HG02943 (cell line): ENCODE data around the gene PFDN6.
"Not testable (repeated sequence)": the region's sequence is repeated elsewhere in the genome, so short reads cannot be mapped to it uniquely, and the experiment has no call there.

ENCODE experiments used
- ATAC-seq: cut with Tn5 transposase; IDR thresholded peaks from one replicate; pipeline ENCODE4 v1.9.1; 2021; ENCODE audit warnings: mild to moderate bottlenecking, low read depth, moderate library complexity; ENCODE audit not compliant: unreplicated experiment

PFDN6 gene

DNA sequence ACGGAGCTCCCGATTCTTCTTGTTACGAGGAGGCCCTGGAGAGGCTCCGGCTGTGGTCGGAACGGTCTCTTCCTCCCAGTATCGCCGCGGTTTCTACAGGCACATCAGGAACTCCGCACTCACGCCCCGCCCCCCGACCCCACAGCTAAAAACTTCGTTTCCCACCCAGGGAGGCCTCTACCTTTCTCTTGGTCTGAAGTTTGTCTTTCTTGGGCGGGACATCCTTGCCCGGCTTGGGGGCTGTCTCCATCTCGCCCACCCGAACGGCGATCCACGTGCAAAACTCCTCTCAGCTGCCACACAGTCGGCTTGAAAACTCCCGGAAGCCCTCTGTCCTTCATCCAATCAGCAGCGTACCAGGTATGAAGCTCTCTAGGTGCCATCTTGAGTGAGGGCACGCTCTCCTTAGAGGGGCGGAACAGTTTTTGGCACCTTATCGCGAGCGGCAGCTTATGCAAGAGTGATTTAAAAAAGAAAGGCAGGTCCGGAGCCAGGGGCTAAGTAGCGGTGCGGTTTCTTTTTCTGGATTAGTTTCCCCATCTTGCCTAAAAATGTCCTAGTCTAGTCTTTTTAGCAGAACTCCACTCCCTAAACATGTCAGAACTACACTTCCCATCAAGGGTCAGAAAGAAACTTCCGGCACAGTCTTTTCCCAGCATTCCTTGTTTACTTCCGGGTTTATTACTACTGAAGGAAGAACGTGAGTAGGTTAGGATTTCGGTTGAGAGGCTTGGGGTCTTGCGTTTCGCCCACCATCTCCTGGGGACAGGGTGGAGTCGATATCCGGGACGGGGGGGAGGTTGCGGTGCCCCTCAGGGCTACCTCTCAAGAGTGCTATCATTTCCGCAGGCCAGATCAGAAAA is at the start of gene PFDN6, which contains the start of gene WDR46:
PFDN6 (plus strand) TSS at position 681 of the 863 bp plus-strand sequence. CDS start 256 bp downstream, outside the sequence.
WDR46 (minus strand) TSS at position 319 of the 863 bp plus-strand sequence; CDS start at position 250, 69 bp downstream.
- ATAC-seq = peak; percentile 80

DNA sequence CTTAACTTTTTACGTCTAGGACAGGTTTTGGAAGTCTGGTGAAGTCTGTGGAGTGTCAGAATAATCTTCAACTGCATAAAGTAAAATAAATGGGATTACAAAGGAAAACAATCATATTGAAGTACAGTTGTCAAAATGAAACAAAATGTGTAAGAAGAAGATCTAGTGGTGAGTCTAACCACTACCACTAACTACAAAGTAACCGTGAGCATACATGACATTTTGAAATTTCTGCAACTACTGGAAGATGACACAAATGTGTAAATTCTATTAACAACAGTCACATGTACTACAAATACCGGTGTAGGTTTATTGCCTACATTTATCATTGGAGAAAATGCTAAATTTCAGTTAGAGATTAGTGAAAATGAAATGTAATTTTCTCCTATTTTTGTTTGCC is 47.4 kb upstream of the PFDN6 start:
- ATAC-seq = no peak

DNA sequence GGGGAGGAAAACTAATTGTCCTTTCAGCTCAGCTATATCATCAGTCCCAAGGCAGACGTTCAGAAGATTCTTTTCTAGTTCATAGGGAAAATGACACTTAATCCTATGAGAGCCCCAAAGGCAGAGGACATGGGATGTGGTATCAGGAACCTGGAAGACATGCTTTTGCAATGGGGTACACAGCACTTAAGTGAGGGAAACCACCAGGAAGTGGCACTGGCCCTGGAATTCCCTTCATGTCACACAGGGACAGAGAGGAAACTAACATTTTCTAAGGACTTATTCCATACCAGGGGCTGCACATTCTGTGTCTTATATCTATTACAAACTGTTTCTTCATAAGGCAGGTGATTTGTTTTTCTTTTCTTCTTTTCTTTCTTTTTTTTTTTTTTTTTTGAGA is 45.9 kb upstream of the PFDN6 start:
- ATAC-seq = no peak

DNA sequence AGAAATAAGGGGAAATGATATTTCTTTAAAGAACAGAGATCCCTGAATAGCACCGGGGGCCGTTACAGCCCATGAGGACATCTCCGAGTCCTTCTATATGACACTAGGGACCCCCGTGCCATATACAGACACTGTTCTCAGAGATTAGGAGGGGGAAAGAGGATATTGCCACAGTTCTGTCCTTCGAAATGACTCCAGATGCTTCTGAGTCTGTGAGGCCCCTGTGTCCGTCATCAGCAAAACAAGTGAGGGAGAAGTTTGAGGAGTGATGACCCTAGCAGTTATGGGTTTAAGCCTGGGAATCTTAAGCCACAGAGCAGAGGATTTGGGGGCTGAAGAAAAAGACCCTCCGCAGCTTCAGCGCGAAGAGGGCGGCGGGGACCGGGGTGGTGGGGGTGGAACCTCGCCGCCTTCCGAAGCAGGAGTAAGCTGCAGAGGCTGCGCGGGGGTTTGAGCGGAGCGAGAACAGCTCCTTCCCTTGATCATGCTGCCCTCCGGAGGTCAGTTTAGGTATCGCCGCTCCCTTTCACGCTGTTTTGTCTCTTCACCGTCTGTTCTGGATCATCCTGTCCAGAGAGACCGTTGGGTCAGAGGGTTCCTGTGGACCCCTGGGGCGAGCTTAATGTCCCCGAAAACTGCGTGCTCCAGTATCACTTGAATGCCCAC is 41.3 kb upstream of the PFDN6 start:
- peak; percentile 41 for ATAC-seq

DNA sequence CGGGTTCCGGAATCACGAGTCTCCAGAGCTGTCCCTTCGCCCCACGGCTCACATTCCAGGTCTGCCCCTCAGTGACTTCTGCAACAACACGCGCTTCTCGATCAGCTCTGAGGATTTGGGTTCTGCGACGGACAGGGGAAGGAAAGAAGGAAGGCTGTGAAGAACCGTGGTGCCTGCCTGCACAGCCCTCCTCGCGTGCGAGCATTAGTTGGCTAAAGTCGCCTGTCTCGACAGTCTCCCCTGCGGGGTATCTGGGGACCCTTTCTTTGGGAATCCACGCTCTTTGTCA is 40.8 kb upstream of the PFDN6 start:
- ATAC-seq = no peak

DNA sequence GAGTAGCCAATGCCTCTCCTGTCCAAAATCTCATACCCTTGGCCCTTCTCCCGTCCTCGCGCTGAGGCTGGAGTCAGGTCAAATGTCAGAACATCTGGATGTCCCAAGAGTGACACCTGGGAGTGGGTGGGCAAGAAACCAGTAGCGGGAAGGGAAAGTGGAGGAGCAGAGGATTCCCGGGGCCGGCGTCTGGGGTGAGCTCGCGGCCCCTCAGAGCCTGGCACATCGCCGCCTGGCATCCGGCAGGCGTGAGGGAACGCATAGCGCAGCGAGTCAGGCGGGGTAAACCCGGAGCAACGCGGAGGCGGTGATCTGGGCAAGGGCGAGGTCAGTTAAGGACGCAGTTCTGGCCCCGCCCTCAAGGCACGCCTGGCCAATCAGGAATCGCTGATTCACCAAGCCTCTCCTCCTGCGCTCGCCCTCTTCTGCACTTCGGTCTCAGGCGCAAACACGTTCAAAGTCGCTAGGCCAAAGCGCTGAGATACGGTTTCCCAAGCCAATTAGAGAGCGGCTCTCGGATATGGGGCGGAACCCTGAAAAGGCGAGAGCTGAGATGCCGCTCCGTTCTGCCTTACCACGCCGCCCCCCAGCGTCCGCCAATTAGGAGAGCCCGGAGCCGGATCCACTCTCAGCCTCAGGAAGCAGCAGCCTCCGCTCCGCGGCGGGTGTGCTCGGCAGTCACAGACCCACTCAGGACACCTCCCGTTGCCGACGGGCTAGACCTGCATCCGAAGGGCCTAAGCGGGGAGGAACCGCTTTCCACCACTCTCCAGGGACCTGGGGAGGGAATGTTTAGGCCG is 40.3 kb upstream of the PFDN6 start:
- ATAC-seq = peak; percentile 80

DNA sequence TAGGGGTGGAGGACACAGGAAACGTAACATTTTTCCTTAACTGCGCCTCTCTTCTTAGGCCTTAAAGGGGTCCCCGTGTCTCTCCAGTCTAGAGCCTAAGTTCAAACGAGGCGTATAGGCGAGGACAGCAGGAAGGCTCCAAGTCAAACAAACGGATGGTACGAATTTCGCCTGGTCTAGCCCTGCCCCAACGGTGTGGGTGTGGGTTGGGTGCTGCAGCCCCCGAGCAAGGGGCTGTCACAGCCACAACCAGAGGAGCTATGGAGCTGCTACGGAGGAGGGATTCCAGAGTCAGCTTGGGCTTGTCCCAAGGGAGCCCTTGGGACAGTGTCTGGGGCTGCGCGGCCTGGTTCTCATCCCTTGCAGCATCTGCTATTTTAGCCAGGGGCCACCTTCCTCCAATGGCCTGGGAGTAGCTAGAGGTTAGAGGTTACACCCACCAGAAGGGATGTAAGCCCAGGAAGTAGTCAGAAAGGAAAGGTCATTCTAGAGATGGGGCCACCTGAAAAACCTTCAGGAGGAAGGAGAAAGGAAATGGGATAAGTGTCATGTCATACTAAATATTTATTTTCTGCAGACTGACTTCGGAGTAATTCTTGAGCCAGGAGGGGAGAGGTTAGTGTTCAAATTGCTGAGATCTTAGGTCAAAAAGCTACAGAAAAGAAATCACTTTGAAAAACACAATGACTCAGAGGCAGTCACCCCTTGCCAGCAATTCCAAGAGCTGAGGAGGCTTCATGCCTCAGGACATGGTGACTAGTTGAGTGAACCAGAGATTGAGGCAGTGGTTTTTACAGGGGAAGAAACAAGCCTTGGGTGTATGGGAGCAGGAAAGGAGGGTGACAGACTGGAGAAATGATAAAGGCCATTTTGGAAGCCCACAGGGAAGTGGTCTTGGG is 39.4 kb upstream of the PFDN6 start:
- ATAC-seq = no peak

DNA sequence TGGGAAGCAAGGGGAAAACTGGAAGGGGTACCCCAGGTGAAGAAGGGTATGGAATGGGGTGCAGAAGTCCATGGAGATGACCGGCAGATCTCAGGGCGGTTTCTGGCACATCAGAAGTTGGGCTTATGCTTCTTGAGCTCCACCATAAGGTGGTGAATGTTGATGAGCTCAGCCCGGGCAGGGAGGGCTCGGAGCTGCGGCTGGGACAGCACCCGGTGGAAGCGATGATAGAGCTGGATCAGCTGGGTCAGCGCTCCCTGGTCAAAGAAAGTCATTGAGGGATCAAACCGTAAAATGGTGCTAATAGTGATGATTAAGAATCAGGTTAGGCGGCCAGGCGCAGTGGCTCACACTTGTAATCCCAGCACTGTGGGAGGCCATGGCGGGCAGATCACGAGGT is 38.7 kb upstream of the PFDN6 start:
- ATAC-seq = no peak

DNA sequence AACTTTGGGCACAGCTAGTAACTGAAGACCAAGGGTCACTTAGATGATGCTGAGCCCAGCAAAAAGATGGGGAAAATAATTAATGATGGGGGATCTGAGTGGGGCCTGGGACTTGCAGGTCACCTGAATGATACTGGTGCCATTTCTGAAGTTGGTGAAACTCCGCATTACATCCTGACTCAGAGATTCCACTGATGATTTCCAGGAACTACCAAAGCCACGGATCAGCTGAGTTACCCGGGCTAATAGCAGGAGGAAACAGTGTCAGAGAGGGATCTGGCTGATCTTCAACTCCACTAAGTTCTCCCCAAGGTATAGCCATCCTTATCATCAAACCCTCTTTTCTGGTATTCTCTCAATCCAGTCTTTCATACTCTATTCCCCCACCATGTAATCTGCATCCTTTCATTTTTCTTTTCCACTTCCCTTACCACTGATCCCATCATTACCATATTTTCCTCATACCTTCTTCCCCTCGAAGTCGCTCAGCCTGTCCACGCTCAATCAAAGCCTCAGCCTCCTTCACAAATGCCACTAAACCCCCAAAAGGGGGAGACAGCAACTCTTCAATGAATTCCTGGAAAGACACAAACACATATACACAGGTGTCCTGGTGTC is 37.9 kb upstream of the PFDN6 start:
- no peak for ATAC-seq

DNA sequence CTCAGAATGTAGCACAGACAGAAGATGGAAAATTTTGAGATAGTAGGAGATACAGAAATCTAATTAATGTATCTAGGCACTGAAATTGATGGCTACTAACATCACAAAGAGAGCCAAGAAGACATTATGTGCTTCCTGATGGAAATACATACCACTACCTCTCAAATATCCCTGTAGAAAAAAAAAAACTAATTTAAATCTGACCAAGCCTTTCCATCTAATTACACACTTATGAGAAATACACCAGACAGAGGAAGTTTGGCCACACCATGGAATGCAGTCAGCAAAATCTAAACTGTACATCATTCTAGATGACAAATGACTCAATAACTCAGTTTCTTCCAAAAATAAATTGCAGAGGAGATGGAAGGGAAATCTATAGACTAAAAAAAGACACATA is 36.6 kb upstream of the PFDN6 start:
- ATAC-seq = no peak

DNA sequence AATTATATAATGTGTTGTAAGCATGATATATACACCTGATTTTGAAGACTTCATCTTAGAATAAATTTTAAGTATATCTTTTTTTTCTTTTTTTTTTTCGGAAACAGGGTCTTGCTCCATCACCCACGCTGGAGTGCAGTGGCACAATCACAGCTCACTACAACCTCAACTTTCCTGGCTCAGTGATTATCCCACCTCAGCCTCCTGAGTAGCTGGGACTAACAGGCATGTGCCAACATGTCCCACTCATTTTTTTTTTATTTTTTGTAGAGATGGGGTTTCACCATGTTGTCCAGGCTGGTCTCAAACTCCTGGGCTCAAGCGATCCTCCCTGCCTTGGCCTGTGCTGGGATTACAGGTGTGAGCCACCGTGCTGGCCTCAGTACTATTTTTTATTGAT is 34.8 kb upstream of the PFDN6 start:
- ATAC-seq = no peak

DNA sequence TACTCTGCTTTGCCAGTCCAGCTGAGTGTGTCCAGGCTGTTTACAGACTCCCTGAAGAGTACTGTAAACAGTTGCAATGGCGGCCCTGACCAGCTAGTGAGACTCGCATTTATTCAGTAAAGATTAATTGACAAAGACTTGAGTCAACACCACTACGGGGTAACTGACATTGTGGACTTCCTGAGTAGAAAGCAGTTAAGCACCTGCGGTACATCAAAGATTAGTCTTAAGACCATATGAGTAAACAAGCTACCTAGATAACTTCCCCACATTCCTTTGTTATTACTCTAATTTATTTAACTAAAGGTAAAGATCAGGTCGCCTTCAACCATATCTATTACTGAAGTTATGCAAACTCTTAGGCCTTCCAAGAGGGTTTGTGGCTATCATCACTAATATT is 30.4 kb upstream of the PFDN6 start:
- no peak for ATAC-seq

DNA sequence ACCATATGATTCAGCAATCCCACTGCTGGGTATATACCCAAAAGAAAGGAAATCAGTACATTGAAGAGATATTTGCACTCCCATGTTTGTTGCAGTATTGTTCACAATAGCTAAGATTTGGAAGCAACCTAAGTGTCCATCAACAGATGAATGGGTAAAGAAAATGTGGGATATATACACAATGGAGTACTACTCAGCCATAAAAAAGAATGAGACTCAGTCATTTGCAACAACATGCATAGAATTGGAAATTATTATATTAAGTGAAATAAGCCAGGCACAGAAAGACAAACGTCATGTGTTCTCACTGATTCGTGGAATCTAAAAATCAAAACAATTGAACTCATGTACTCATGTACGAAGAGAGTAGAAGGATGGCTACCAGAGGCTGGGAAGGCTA is 26.9 kb upstream of the PFDN6 start:
- ATAC-seq = not testable (repeated sequence)

DNA sequence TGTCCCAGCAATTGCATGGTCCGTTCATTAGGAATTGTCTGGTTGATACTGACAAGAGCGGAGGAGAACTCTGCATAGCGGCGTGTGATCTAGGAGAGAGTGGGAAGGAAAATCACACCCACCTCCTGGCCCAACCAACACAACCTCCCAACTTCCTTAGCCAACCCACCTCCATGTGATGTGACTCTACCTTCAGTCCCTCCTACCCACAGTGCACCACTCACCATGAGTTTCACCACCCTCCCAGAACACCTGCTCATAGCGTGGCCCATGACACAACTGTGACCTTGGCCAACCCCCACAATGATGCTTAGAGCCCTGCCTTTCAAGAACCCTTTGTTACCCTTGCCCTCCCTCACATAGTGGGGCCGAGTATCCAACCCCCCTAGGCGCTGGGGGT is 25.4 kb upstream of the PFDN6 start:
- no peak for ATAC-seq

DNA sequence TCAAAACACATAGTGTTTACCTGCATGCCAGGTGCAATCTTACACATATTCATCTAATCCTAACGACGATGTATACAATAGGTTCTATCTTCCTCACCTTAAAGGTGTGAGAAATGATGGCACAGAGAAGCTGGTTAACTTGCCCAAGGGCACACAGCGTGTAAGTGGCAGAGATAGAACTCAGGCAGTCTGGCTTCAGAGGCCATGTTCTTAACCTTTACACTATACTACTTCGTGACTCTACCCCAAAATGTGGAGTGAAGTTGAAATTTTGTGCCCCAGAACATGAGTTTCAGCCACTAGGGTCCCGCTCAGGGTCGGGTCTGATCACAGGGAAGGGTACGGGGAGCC is 18.3 kb upstream of the PFDN6 start:
- peak; percentile 22 for ATAC-seq

DNA sequence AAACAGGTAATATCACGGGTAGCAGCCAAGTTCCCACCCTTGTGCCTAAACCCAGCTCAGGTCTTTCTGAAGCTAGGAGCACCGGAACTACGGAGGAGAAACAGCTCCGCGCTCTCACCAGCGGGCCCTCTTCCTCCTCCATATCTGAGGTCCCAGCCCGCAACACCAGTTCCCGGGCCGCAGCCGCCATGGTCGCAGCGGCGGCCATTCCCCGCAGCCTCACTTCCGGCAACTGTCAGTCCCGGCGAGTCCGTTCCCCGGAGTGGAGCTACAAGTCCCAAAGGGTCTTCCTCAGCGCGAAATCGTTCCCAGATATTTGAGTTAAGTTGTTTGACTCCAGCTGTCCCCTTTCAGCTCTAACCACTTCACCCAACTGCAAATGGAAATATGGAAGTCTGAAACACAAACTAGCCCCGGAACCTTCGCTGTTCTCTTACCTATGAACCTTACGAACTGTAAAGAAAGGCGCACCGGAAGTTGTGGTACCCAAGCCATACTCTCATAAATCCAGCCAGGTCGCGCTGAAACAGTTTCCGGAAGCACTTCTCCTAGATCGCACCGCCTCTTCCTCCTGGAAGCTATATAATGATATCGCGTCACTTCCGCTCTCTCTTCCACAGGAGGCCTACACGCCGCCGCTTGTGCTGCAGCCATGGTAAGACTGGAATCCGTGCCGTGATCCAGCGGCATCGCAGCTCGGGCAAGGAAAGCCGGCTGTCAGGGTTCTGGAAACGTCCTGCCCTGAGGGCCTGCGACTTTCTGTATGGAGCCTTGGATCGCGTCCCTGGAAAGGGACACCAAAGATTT is 17.7 kb upstream of the PFDN6 start, which contains the start of the genes RPS18 and VPS52:
RPS18 (plus strand) TSS at position 608 of the 807 bp plus-strand sequence; CDS start at position 653, 45 bp downstream.
VPS52 (minus strand) TSS at position 409 of the 807 bp plus-strand sequence; CDS start at position 208, 201 bp downstream.
- peak; percentile 74 for ATAC-seq

DNA sequence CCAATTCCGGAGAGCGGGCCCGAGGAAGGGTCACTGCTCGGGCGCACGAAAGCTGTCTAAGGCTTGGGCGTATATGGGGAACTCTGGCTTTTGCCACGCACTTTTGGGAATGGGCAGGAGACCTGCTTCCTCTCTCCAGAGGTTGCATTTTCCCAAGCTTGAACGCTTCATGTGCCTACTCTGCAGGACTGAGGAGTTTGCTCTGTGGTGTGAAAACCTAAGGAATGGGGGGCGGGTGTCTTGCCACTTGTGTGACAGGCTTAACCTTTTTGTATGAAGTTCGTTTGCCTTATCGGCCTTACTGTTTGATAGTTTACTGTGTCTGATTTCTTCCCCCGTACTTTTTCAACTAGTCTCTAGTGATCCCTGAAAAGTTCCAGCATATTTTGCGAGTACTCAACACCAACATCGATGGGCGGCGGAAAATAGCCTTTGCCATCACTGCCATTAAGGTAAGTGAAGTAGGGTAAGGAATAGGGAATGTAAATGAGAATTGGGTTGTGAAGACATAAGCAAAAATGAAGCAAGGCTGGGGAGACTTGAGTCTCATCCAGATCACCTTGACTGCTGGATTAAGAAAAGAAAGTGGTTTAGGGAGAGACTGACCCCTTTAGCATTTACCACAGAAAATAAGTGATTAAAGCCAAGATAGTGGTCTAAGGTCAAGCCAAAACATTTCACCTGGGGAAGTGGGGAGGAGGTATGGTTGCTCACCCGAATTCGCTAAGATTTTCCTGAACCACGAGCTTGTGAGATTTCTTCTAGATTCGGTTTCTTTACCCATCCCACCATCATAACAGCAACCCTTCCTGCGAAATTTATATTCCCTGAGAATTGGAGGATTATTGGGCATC is 16.9 kb upstream of the PFDN6 start:
- peak; percentile 19 for ATAC-seq
